GM18499 (cell line): ENCODE data around the gene MYO1C.
"Not testable (repeated sequence)": the region's sequence is repeated elsewhere in the genome, so short reads cannot be mapped to it uniquely, and the experiment has no call there.

Experiments used
- ATAC-seq: cut with Tn5 transposase; IDR thresholded peaks from one replicate; pipeline ENCODE4 v1.9.1; 2021; ENCODE audit warnings: moderate number of reproducible peaks; ENCODE audit not compliant: insufficient read depth, unreplicated experiment

The MYO1C gene

GRCh38 chr17:1434150-1434549 is 58.3 kb downstream of the MYO1C start:
- ATAC-seq = no peak

- no peak for ATAC-seq
Measured at GRCh38 chr17:1431631-1432104, 60.8 kb downstream of the MYO1C start.

- ATAC-seq = no peak
Measured at GRCh38 chr17:1423456-1424135, 68.9 kb downstream of the MYO1C start.

GRCh38 chr17:1422885-1423284 is 69.6 kb downstream of the MYO1C start:
- ATAC-seq = no peak

GRCh38 chr17:1421470-1421869 is 71.0 kb downstream of the MYO1C start:
- no peak for ATAC-seq

GRCh38 chr17:1420981-1421380 is 71.5 kb downstream of the MYO1C start:
- ATAC-seq = no peak

GRCh38 chr17:1420163-1420562 is 72.3 kb downstream of the MYO1C start:
- no peak for ATAC-seq

- not testable (repeated sequence) for ATAC-seq
Measured at GRCh38 chr17:1418476-1418875, 74.0 kb downstream of the MYO1C start.

GRCh38 chr17:1416414-1416813 is 76.1 kb downstream of the MYO1C start:
- no peak for ATAC-seq

- no peak for ATAC-seq
Measured at GRCh38 chr17:1414634-1415033, 77.9 kb downstream of the MYO1C start.
